Testis (tissue), 2 donors: ENCODE data around the gene THRAP3.

Experiments used
- CTCF ChIP-seq, 3 experiments: fragments of 450-650 bp in 2 of 3; fragments of 200-600 bp in 1 of 3; sonication (generic) in 1 of 3; IDR thresholded peaks; one replicate each; pipeline ENCODE4 v1.5.1; 2016 to 2019; ENCODE audit warnings: antibody characterized with exemption in 3 of 3, mild to moderate bottlenecking in 2 of 3, moderate library complexity in 1 of 3
- POLR2A ChIP-seq: fragments of 450-650 bp; IDR thresholded peaks from one replicate; pipeline ENCODE4 v1.6.1; 2017; ENCODE audit warnings: antibody characterized with exemption, mild to moderate bottlenecking, moderate library complexity

DNA sequence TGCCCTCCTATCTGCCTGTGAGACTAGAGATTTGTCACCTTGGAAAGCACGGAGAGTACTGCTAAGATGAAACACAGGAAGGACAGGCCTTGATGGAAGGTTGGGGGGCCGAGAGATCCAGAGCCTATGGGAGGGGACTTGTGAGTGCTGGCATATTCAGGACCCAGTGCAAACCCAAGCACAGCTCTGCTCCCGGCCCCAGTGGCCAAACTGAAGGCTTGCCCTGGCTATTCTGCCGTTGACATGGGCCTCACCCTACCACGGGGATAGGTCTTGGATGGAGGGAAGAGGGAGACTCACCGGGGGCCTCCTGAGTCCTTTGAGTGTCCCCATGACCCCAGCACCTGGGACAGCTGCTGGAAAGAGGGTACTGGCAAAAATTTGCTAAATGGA lies 103.8 kb downstream of the THRAP3 start:
- TF ChIP-seq CTCF (IDR thresholded peaks at IDR 0.05) (no peak), POLR2A (no peak)
